ENCODE measurements around the gene HMX1.

The HMX1 gene

DNA sequence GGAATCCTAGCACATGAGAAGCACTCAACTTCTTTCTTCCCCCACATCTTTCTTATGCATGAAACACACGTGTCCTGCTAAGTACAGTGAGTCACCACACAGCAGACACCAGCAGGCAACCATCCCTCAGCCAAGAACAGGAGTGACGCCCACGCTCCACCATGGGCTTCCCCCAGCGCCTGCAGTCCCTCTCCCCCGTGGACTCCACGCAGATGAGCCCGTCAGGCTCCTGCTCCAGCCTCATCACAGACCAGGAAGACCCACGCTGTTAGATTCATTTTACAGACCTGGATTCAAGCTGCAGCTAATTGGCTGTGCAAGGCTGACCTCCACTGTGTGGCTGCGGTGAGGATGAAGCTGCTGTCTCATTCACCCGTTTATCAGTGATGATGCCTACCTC is 16.7 kb downstream of the HMX1 start:
- DNase-seq (ENCODE audit: low spot score in 2 of 2) (no peak), ATAC-seq (ENCODE audit: low read depth) (no peak)
- Mint-ChIP-seq H3K9me3 (peaks cover 3% of the 10 kb centered on the region), H3K27me3 (peaks cover 22% of the 10 kb centered on the region), H3K4me3 (no peak overlapping the region), H3K27ac (no peak overlapping the region), H3K36me3 (no peaks in the 10 kb centered on the region), H3K4me1 (no peaks in the 10 kb centered on the region)

DNA sequence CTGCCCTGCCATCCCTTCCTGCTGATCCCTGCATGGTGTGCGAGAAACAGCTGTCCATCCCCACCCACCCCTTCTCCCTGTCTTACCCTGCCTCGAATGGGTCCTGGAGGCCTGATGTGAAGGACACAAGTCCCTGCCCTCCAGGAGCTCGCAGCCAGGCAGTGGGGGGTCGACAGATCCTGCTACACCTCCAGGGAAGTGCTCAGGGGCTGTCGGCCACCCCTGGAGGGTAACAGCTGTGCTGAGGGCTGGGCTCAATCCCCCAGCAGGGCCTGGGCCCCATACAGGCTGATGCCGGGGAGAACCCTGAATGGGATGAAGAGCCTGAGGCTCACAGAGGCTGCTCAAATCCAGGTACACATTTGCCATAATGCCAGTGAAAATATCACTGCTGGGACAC is 17.6 kb downstream of the HMX1 start:
- ATAC-seq (ENCODE audit: low read depth): no peak
- Mint-ChIP-seq H3K9me3 (peaks cover 3% of the 10 kb centered on the region), H3K27ac (no peak overlapping the region), H3K4me3 (no peak overlapping the region), H3K27me3 (peaks cover 19% of the 10 kb centered on the region), H3K36me3 (no peaks in the 10 kb centered on the region), H3K4me1 (no peaks in the 10 kb centered on the region)
- DNase-seq (ENCODE audit: low spot score in 2 of 2): no peak

DNA sequence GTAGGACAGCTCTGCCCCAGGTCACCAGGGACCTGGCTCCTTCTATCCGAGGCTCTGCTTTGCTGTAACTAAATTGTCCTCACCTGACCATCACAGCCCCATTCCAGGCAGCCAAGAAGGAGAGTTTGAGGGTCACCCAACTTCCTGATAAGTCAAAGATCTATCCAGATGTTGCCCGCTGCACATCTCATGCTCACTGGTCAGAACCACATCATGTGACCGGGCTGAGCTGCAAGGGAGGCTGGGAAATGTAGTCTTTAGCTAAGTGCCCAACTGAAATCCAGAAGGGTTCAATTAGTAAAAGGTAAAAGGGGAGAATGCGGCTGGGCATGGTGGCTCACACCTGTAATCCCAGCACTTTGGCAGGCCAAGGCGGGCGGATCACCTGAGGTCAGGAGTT is 18.4 kb downstream of the HMX1 start:
- no peak for ATAC-seq (ENCODE audit: low read depth)
- peaks cover 19% of the 10 kb centered on the region for H3K27me3 Mint-ChIP-seq

DNA sequence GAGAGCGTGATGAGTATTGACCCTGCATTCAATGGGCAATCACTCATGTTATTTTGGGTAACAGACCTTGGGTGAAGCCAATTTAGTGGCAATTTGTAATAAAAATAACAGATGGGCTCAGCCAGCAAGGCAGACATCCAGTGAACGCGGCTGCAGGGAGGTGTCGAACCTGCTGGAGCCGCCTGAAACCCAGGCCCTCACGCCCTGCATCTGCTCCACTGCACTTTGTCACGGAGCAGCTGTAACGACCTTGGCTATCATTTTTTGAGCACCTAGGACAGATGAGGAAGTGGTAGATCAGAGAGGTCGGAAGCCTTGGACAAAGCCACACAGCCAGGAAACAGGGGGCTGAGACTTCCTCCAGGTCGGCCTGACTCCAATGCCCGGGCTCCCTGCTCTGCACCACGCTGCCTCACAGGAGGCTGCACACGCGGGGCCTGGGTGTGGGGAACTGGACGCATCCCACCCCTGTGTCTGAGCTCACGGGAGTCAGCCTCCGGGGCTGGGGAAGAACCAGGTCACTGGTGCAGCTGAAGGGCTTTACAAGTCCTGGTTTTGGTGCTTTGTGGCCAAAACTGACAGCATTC is 19.4 kb downstream of the HMX1 start:
- Mint-ChIP-seq H3K27ac (no peak overlapping the region), H3K36me3 (no peaks in the 10 kb centered on the region), H3K9me3 (peaks cover 3% of the 10 kb centered on the region), H3K4me3 (no peak overlapping the region), H3K4me1 (no peaks in the 10 kb centered on the region), H3K27me3 (peaks cover 17% of the 10 kb centered on the region)
- no peak for DNase-seq (ENCODE audit: low spot score in 2 of 2)
- ATAC-seq (ENCODE audit: low read depth): no peak

More for the DNA sequence above, 18.4 kb downstream of the HMX1 start:
- peaks cover 3% of the 10 kb centered on the region for H3K9me3 Mint-ChIP-seq
- H3K27ac Mint-ChIP-seq: no peak overlapping the region
- H3K36me3 Mint-ChIP-seq: no peaks in the 10 kb centered on the region
- no peak overlapping the region for H3K4me3 Mint-ChIP-seq
- no peak for DNase-seq (ENCODE audit: low spot score in 2 of 2)
- no peaks in the 10 kb centered on the region for H3K4me1 Mint-ChIP-seq

DNA sequence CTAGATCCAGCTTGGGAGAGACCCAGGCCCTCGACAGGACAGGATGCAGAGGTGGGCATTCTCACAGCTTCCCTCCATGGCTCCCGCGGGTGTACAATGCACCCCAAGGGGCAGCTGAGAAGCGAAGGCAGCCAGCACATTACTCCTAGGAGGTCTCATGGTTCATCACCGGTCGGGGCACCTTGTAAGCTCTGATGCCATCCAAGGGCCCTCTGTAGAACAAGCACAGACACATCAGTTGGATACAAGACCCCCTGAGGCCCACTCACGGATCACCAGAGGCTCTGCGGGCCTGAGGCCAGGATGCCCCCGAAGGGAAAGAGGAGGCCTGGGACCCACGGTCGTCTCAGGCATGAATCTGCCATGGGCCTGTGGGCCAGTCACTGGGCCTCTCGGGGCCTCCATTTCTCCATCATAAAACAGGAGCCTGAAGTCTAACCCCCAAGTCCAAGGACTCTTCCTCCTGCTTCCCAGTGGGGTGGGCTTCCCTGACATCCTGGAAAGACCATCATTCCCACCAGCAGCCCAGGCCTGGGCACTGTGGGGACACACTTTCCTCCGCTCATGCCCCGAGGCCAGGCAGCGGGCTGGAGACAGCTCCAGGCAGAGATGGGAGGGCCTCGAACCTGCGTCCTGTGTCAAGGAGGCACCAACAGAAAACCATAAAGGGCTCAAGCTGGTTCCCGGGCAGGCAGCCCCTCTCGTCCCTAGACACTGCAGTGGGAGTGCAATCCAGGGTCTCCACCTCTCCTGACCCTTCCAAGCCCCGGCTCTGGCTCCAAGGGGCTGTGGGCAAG is 20.1 kb downstream of the HMX1 start:
- Mint-ChIP-seq H3K4me1 (no peaks in the 10 kb centered on the region), H3K9me3 (peaks cover 3% of the 10 kb centered on the region), H3K27me3 (peaks cover 20% of the 10 kb centered on the region), H3K27ac (no peak overlapping the region), H3K4me3 (no peak overlapping the region), H3K36me3 (no peaks in the 10 kb centered on the region)
- no peak for DNase-seq (ENCODE audit: low spot score in 2 of 2)
- no peak for ATAC-seq (ENCODE audit: low read depth)

DNA sequence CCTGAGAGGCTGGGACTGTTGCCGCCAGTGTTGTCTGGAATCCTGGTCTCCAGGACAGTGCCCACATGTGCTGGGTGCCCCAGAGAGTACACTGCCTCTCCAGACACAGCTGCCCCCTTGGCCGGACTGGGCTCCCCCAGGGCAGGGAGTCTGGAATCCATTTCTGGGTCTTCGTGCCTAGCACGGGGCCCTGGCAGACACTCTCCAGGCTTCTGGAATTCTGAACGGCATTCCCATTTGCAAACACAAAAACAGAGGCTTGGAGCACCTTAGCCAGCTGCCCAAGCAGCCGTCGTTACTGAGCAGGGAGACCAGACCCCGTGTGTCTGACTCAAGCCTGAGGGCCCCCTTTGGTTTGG is 20.8 kb downstream of the HMX1 start:
- H3K36me3 Mint-ChIP-seq: no peaks in the 10 kb centered on the region

DNA sequence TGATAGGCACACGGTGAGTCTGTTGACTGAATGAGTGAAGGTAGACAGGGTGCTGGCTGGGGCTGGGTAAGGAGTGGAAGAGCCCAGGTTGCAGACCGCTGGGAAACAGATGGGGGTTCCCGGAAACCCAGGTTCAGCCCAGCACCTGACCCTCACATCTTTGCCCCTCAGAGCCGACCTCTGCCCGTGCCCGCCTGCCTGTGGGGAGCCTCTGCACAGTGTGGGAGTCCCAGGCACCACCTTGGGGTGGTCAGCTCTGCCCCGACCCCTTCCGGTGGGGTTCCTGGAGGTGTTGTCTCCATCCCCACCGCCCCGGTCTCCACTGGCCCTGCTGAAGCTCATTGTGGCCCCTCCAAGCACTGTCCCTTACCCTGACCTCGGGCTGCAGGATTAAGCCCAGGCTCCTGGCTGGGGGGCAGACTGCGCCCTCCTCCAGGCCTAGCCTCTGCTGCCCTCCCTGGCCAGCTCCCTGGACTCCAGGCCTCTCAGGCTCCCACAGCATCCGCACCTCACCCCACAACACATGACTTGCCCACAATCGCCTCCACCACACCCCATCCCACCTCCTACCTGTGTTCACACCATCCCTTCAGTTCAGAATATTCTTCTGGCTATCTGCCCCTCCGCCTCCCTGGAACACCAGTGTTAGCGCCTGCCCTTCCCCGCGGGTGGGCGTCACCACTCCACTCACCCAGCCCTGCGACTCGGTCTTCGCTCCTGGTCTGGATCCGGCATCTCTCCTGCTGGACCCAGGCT is 21.4 kb downstream of the HMX1 start:
- Mint-ChIP-seq H3K9me3 (peaks cover 3% of the 10 kb centered on the region), H3K27ac (no peak overlapping the region), H3K4me3 (no peak overlapping the region), H3K4me1 (no peaks in the 10 kb centered on the region), H3K36me3 (no peaks in the 10 kb centered on the region), H3K27me3 (peaks cover 15% of the 10 kb centered on the region)
- DNase-seq (ENCODE audit: low spot score in 2 of 2) (no peak), ATAC-seq (ENCODE audit: low read depth) (no peak)

More for the DNA sequence above, 20.8 kb downstream of the HMX1 start:
- Mint-ChIP-seq H3K4me3 (no peak overlapping the region), H3K4me1 (no peaks in the 10 kb centered on the region), H3K27ac (no peak overlapping the region), H3K9me3 (peaks cover 3% of the 10 kb centered on the region), H3K27me3 (peaks cover 16% of the 10 kb centered on the region)
- DNase-seq (ENCODE audit: low spot score in 2 of 2) (no peak), ATAC-seq (ENCODE audit: low read depth) (no peak)

DNA sequence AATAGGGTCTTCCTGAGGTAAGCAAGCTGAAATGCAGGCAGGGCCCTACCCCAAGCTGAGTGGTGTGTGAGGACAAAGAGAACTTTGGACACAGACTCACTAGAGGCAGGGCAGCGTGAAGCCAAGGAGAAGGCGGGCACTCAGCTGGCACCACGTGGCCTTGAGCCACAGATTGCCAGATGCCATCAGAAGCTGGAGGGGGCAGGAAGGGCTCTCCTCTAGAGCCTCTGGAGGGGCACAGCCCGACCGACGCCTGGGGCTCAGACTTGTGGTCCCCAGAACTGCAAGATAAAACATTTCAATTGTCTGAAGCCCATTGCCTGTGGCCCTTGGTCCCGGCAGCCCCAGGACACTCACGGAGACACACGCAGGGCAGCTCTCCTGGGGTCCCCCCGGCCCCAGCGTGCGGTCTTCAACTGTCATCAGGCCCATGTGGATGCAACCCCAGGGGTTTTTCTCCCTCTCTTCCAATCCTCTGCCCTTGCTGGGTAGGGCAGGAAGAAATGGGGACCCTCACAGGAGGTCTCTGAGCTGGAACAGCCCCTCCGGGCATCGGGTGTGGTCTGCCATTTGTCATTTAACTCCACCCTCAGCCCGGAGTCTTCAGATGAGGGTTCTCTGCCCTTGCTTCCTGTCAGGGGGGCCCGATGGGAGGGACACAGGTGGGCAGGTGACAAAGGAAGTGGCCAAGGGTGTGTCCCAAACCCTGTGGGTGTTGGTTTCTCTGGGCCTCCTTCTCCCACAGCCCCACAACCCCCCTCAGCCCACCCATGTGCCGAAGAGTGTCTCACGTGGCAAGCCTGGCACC is 22.2 kb downstream of the HMX1 start:
- H3K36me3 Mint-ChIP-seq: no peaks in the 10 kb centered on the region
- H3K4me3 Mint-ChIP-seq: no peak overlapping the region
- DNase-seq (ENCODE audit: low spot score in 2 of 2) (no peak), ATAC-seq (ENCODE audit: low read depth) (no peak)
- no peaks in the 10 kb centered on the region for H3K4me1 Mint-ChIP-seq
- no peak overlapping the region for H3K27ac Mint-ChIP-seq
- peaks cover 3% of the 10 kb centered on the region for H3K9me3 Mint-ChIP-seq
- peaks cover 7% of the 10 kb centered on the region for H3K27me3 Mint-ChIP-seq

DNA sequence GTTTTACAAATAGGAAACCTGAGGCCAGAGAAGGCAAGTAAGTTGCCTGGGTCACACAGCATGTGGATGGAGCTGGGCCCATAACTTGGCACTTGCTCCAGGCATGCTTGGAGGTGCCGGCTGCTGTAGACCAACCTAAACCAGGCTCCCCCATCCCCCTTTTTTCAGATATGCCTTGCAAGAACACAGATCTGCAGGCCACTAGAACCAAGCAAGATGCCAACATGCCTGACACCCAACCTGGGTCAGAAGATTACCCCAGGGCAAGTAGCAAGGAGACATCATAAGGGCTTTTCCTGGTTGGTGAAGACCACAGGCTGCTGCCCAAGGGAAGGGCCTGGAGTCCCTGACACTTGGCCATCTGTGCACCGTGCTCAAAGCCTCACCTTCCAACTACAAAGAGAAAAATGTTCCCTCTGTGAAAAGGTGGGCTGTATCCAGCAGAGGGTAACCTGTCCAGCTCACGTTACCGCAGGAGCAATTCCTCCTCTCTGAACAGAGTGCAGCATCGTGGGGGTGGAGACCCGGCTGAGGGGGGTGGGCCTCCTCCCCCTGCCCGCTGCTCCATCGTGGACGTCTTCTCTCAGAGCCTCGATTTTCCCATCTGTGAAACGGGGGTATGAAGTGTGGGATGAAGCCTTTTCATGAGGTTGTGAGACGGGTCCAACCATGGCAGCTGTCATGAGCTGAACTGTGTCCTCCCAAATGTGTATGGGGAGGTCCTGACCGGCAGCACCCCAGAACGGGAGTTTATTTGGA is 23.0 kb downstream of the HMX1 start:
- H3K27me3 Mint-ChIP-seq: peaks cover 6% of the 10 kb centered on the region
- DNase-seq (ENCODE audit: low spot score in 2 of 2) (no peak), ATAC-seq (ENCODE audit: low read depth) (no peak)
- no peak overlapping the region for H3K4me3 Mint-ChIP-seq
- no peak overlapping the region for H3K27ac Mint-ChIP-seq
- H3K36me3 Mint-ChIP-seq: no peaks in the 10 kb centered on the region
- peaks cover 3% of the 10 kb centered on the region for H3K9me3 Mint-ChIP-seq
- no peaks in the 10 kb centered on the region for H3K4me1 Mint-ChIP-seq

DNA sequence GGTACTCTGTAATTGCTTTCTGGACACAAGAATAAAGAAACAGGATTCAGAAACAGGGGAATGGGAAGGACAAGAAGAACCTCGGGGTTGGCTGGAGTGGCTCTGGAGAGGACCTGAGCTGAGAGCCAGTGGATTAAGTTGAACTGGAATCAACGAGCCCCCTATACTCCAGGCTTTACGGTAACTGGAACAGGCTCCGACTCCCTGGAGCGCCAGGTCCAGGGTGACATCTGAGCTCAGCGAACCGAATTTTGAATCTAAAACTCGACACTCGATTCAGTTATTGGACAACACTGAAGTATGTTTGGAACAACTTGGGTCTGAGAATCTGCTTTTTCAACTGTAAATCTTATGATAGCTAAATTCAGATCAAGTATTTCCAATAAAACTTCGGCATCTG is 23.9 kb downstream of the HMX1 start:
- Mint-ChIP-seq H3K4me3 (no peak overlapping the region), H3K36me3 (no peaks in the 10 kb centered on the region), H3K9me3 (peaks cover 5% of the 10 kb centered on the region), H3K27me3 (peaks cover 4% of the 10 kb centered on the region), H3K4me1 (no peaks in the 10 kb centered on the region), H3K27ac (no peak overlapping the region)
- ATAC-seq (ENCODE audit: low read depth): no peak
- DNase-seq (ENCODE audit: low spot score in 2 of 2): no peak

DNA sequence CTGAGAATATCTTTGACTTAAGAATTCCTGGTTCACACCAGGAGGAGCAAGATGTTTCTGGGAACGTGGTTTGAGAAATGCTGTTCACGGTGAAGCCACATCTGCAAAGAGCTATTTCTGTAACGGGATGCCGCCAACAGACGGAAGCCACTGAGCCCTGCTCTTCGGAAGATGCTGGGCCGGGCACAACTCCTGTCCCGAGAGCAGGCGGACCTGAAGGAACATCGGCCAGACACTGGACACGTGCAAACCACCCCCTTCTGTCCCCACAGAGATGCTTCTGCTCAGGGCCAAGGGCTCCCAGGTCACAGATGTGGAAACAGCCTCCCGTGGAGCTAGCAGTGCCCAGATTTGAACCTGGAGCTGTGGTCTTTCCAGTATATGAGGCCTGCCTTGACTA is 24.3 kb downstream of the HMX1 start:
- peaks cover 4% of the 10 kb centered on the region for H3K27me3 Mint-ChIP-seq
- H3K4me1 Mint-ChIP-seq: no peaks in the 10 kb centered on the region
- no peak overlapping the region for H3K4me3 Mint-ChIP-seq
- no peak overlapping the region for H3K27ac Mint-ChIP-seq
- DNase-seq (ENCODE audit: low spot score in 2 of 2) (no peak), ATAC-seq (ENCODE audit: low read depth) (no peak)
- no peaks in the 10 kb centered on the region for H3K36me3 Mint-ChIP-seq
- H3K9me3 Mint-ChIP-seq: peaks cover 5% of the 10 kb centered on the region

DNA sequence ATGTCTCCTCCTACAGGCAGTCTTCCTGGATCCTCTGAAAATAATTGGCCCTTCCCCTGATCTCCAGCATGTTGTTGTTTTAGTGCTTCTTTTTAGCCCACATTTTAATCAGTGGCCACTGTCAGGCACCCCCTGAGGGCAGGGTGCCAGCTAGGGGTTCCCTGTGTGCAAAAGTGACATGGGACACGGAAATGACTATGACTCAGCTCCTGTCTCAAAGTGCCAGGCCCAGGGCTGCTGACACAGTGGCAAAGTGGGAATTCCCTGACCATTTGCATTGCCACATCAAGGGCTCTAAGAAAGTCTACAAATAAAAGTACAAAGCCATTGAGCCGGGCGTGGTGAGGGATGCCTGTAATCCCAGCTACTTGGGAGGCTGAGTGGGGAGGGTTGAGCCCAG is 24.8 kb downstream of the HMX1 start:
- Mint-ChIP-seq H3K4me3 (no peak overlapping the region), H3K4me1 (no peaks in the 10 kb centered on the region), H3K27ac (no peak overlapping the region), H3K9me3 (peaks cover 5% of the 10 kb centered on the region), H3K36me3 (no peaks in the 10 kb centered on the region), H3K27me3 (peaks cover 4% of the 10 kb centered on the region)
- no peak for DNase-seq (ENCODE audit: low spot score in 2 of 2)
- no peak for ATAC-seq (ENCODE audit: low read depth)

DNA sequence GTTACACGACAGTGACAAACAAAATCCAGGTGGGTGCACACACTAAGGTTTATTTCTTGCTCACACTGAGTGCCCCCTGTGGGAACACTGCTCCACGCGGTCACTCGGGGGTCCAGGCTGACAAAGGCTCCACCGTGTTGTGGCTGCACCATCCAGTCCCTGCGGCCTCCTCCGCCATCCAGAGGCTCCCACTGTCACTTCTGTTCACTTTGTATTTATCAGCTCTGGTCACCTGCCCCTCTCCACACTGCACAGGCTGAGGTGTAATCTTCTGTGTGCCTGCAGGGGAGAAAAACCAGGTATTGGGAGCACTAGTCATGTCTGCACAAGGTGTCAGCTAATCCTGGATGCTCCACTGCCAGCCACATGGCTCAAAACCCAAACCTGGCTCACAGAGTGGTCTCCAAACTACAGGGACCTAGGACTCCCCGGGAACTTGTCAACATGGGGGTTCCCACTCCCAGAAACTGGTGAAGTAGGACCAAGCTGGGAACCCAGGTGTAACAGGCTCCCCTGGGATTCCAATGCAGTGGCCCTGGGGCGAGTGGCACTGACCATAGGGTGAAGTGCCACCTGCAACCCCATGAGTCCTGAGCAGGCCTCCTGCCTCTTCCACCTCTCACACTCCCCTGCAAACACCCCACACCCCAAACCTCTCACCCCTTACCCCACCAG is 25.5 kb downstream of the HMX1 start:
- Mint-ChIP-seq H3K9me3 (peaks cover 5% of the 10 kb centered on the region), H3K4me1 (no peaks in the 10 kb centered on the region), H3K36me3 (no peaks in the 10 kb centered on the region), H3K27ac (no peak overlapping the region), H3K4me3 (no peak overlapping the region), H3K27me3 (peaks cover 4% of the 10 kb centered on the region)
- ATAC-seq (ENCODE audit: low read depth) (no peak), DNase-seq (ENCODE audit: low spot score in 2 of 2) (no peak)
